AG09309 (cell line): ENCODE results near the gene RAET1L.

Experiments used
- DNase-seq: peaks from one replicate; pipeline ENCODE4 v3.0.0-alpha.2; 2010; ENCODE audit warnings: low read depth
- H3K4me3 ChIP-seq: 2 replicates; pipeline ENCODE4 v1.5.1; 2011; ENCODE audit warnings: mild to moderate bottlenecking, low read depth, low read length, moderate library complexity; ENCODE audit not compliant: control insufficient read depth
- CTCF ChIP-seq: IDR thresholded peaks from 2 replicates; pipeline ENCODE4 v1.5.1; 2011; ENCODE audit warnings: mild to moderate bottlenecking, low read depth, low read length, inconsistent platforms; ENCODE audit not compliant: insufficient read depth, control insufficient read depth; ENCODE audit errors: missing control alignments

Gene RAET1L

GRCh38 chr6:149990212-149990660 is 35.1 kb downstream of the RAET1L start:
- no peak for DNase-seq
- H3K4me3 ChIP-seq = no peak overlapping the region
- no peak for TF ChIP-seq CTCF

GRCh38 chr6:149988550-149989346 is 36.6 kb downstream of the RAET1L start:
- no peak for TF ChIP-seq CTCF
- H3K4me3 ChIP-seq = no peak overlapping the region
- DNase-seq = no peak

- H3K4me3 ChIP-seq = no peak overlapping the region
- DNase-seq = no peak
- no peak for TF ChIP-seq CTCF
Measured at GRCh38 chr6:149987602-149988107, 37.7 kb downstream of the RAET1L start.

- no peak overlapping the region for H3K4me3 ChIP-seq
- no peak for DNase-seq
- no peak for TF ChIP-seq CTCF
Measured at GRCh38 chr6:149985481-149985937, 39.8 kb downstream of the RAET1L start.

- no peak for DNase-seq
- H3K4me3 ChIP-seq = no peak overlapping the region
- TF ChIP-seq CTCF = no peak
Measured at GRCh38 chr6:149984773-149985172, 40.6 kb downstream of the RAET1L start.

- H3K4me3 ChIP-seq = no peak overlapping the region
- no peak for DNase-seq
- TF ChIP-seq CTCF = no peak
Measured at GRCh38 chr6:149983145-149983544, 42.2 kb downstream of the RAET1L start.
